T-helper 17 cell (primary cell): Measurements from ENCODE around the gene COX5A. TPM values are rescaled to one million over a fixed set of nuclear protein-coding genes. Genes with fewer than 3 reads are reported as not detected.

Experiments used
- ATAC-seq: fragments of 150-1000 bp; cut with Tn5 transposase; 2 replicates; pipeline ENCODE4 v1.10.0; 2021; ENCODE audit warnings: mild to moderate bottlenecking, moderate library complexity
- DNase-seq, 3 donors: peaks; one replicate each; pipeline versions ENCODE4 v3.0.0 to v3.0.0-alpha.2; 2020 to 2021
- H3K9me3 ChIP-seq: one replicate; pipeline ENCODE4 v1.7.0; 2013; ENCODE audit warnings: low read length, mild to moderate bottlenecking; ENCODE audit not compliant: control insufficient read depth, poor library complexity, severe bottlenecking
- H3K27ac Mint-ChIP-seq: one replicate; pipeline ENCODE4 v1.8.0; 2022; ENCODE audit warnings: mild to moderate bottlenecking, moderate library complexity, mixed read lengths
- H3K27me3 Mint-ChIP-seq: one replicate; pipeline ENCODE4 v1.8.0; 2022; ENCODE audit warnings: mixed read lengths
- H3K36me3 Mint-ChIP-seq: one replicate; pipeline ENCODE4 v1.8.0; 2022; ENCODE audit warnings: low read depth, mixed read lengths
- H3K4me1 Mint-ChIP-seq: one replicate; pipeline ENCODE4 v1.8.0; 2022; ENCODE audit warnings: mild to moderate bottlenecking, mixed read lengths
- H3K4me3 Mint-ChIP-seq: one replicate; pipeline ENCODE4 v1.8.0; 2022; ENCODE audit warnings: mild to moderate bottlenecking, moderate library complexity, mixed read lengths
- total RNA-seq, 4 donors: library from RNA in 2 of 4; stranded (reverse) in 2 of 4; gene quantifications; one replicate each; pipeline ENCODE4 v1.2.3 and lab custom pipeline; 2022 to 2026

Gene COX5A
- total RNA-seq, 2 donors from 2014 or later, result 56.1 to 72.9 TPM

GRCh38 chr15:74960995-74961588 lies 23.2 kb upstream of the COX5A start:
- no peaks in the 10 kb centered on the region for H3K9me3 ChIP-seq
- ATAC-seq (no peak), DNase-seq (no peak)
- Mint-ChIP-seq H3K27me3 (peaks cover 26% of the 10 kb centered on the region), H3K4me3 (no peak overlapping the region), H3K36me3 (peaks cover 2% of the 10 kb centered on the region), H3K27ac (no peak overlapping the region), H3K4me1 (peaks cover 17% of the 10 kb centered on the region)

GRCh38 chr15:74960286-74960685 lies 22.4 kb upstream of the COX5A start:
- H3K36me3 Mint-ChIP-seq, result peaks cover 2% of the 10 kb centered on the region
- H3K4me3 Mint-ChIP-seq, result no peak overlapping the region
- no peak for ATAC-seq
- H3K27me3 Mint-ChIP-seq, result peaks cover 26% of the 10 kb centered on the region
- peaks cover 19% of the 10 kb centered on the region for H3K4me1 Mint-ChIP-seq
- H3K9me3 ChIP-seq, result no peaks in the 10 kb centered on the region
- no peak overlapping the region for H3K27ac Mint-ChIP-seq
- no peak for DNase-seq

- peaks cover 26% of the 10 kb centered on the region for H3K27me3 Mint-ChIP-seq
- DNase-seq, result no peak
- H3K27ac Mint-ChIP-seq, result no peak overlapping the region
- peaks cover 19% of the 10 kb centered on the region for H3K4me1 Mint-ChIP-seq
- H3K9me3 ChIP-seq, result no peaks in the 10 kb centered on the region
- ATAC-seq, result no peak
- peaks cover 2% of the 10 kb centered on the region for H3K36me3 Mint-ChIP-seq
- peak overlapping the region; percentile 61 for H3K4me3 Mint-ChIP-seq
Measured at GRCh38 chr15:74959586-74959939, 21.7 kb upstream of the COX5A start.

GRCh38 chr15:74958908-74959585 lies 21.2 kb upstream of the COX5A start:
- ATAC-seq, result no peak
- H3K4me3 Mint-ChIP-seq, result peak overlapping the region; percentile 61
- H3K4me1 Mint-ChIP-seq, result peaks cover 19% of the 10 kb centered on the region
- H3K27ac Mint-ChIP-seq, result peak overlapping the region; percentile 43
- peaks cover 26% of the 10 kb centered on the region for H3K27me3 Mint-ChIP-seq
- DNase-seq, result no peak
- peaks cover 2% of the 10 kb centered on the region for H3K36me3 Mint-ChIP-seq
- no peaks in the 10 kb centered on the region for H3K9me3 ChIP-seq

GRCh38 chr15:74958320-74958907 lies 20.5 kb upstream of the COX5A start:
- no peak for ATAC-seq
- Mint-ChIP-seq H3K27me3 (peaks cover 26% of the 10 kb centered on the region), H3K4me1 (peaks cover 19% of the 10 kb centered on the region), H3K27ac (peak overlapping the region; percentile 43), H3K4me3 (peak overlapping the region; percentile 82), H3K36me3 (peaks cover 2% of the 10 kb centered on the region)
- no peaks in the 10 kb centered on the region for H3K9me3 ChIP-seq
- DNase-seq, result peak in 1 of 3 donors; percentile 13

GRCh38 chr15:74957476-74958035 lies 19.7 kb upstream of the COX5A start:
- peaks cover 19% of the 10 kb centered on the region for H3K4me1 Mint-ChIP-seq
- no peak for ATAC-seq
- DNase-seq, result no peak
- peaks cover 26% of the 10 kb centered on the region for H3K27me3 Mint-ChIP-seq
- H3K36me3 Mint-ChIP-seq, result peaks cover 2% of the 10 kb centered on the region
- no peaks in the 10 kb centered on the region for H3K9me3 ChIP-seq
- peak overlapping the region; percentile 82 for H3K4me3 Mint-ChIP-seq
- H3K27ac Mint-ChIP-seq, result no peak overlapping the region

GRCh38 chr15:74956648-74957475 lies 19.0 kb upstream of the COX5A start, which contains the start of gene RPP25:
RPP25 (minus strand) TSS chr15:74956772; CDS start chr15:74956583, 189 bp downstream.
- H3K4me3 Mint-ChIP-seq, result peak within 1 kb of the TSS; percentile 82
- peaks cover 26% of the 10 kb centered on the region for H3K27me3 Mint-ChIP-seq
- H3K4me1 Mint-ChIP-seq, result peaks cover 19% of the 10 kb centered on the region
- H3K27ac Mint-ChIP-seq, result no peak within 1 kb of the TSS
- DNase-seq, result peak; percentile 41 to 59 (median 51)
- H3K36me3 Mint-ChIP-seq, result peaks cover 2% of the 10 kb centered on the region
- no peaks in the 10 kb centered on the region for H3K9me3 ChIP-seq
- peak; percentile 89 for ATAC-seq

GRCh38 chr15:74955796-74956647 lies 18.1 kb upstream of the COX5A start:
- DNase-seq, result peak; percentile 34 to 50 (median 43)
- Mint-ChIP-seq H3K27me3 (peaks cover 26% of the 10 kb centered on the region), H3K27ac (no peak overlapping the region), H3K4me1 (peaks cover 16% of the 10 kb centered on the region), H3K4me3 (peak overlapping the region; percentile 82), H3K36me3 (peaks cover 2% of the 10 kb centered on the region)
- peak; percentile 73 for ATAC-seq
- no peaks in the 10 kb centered on the region for H3K9me3 ChIP-seq

- Mint-ChIP-seq H3K4me1 (peaks cover 17% of the 10 kb centered on the region), H3K27ac (no peak overlapping the region), H3K36me3 (peaks cover 2% of the 10 kb centered on the region), H3K4me3 (peak overlapping the region; percentile 41), H3K27me3 (peaks cover 26% of the 10 kb centered on the region)
- ATAC-seq, result no peak
- no peaks in the 10 kb centered on the region for H3K9me3 ChIP-seq
- no peak for DNase-seq
Measured at GRCh38 chr15:74955017-74955416, 17.1 kb upstream of the COX5A start.

- DNase-seq (no peak), ATAC-seq (no peak)
- Mint-ChIP-seq H3K4me3 (no peak overlapping the region), H3K36me3 (peaks cover 2% of the 10 kb centered on the region), H3K27ac (no peak overlapping the region), H3K27me3 (peaks cover 23% of the 10 kb centered on the region), H3K4me1 (peaks cover 16% of the 10 kb centered on the region)
- H3K9me3 ChIP-seq, result no peaks in the 10 kb centered on the region
Measured at GRCh38 chr15:74954515-74954914, 16.6 kb upstream of the COX5A start.

- H3K36me3 Mint-ChIP-seq, result no peaks in the 10 kb centered on the region
- no peaks in the 10 kb centered on the region for H3K9me3 ChIP-seq
- DNase-seq, result no peak
- no peak overlapping the region for H3K4me3 Mint-ChIP-seq
- H3K27ac Mint-ChIP-seq, result no peak overlapping the region
- no peak for ATAC-seq
- peaks cover 5% of the 10 kb centered on the region for H3K4me1 Mint-ChIP-seq
- no peaks in the 10 kb centered on the region for H3K27me3 Mint-ChIP-seq
Measured at GRCh38 chr15:74951006-74951405, 13.1 kb upstream of the COX5A start.
